Lower leg skin (tissue), 4 donors: Measurements from ENCODE around the gene GRB10. TPM values are rescaled to one million over a fixed set of nuclear protein-coding genes. Genes with fewer than 3 reads are reported as not detected.

ENCODE experiments used
- DNase-seq, 2 donors: peaks; one replicate each; pipeline ENCODE4 v3.0.0-alpha.2; 2019; ENCODE audit warnings: low spot score in 2 of 2
- H3K4me3 ChIP-seq: fragments of 200-600 bp; sonication (generic); 2 replicates; pipeline ENCODE4 v1.5.1; 2017; ENCODE audit warnings: mild to moderate bottlenecking, low read depth; ENCODE audit not compliant: poor library complexity, severe bottlenecking
- POLR2A ChIP-seq, 2 donors: fragments of 450-650 bp; IDR thresholded peaks; one replicate each; pipeline ENCODE4 v1.6.1; 2016 to 2017; ENCODE audit warnings: antibody characterized with exemption in 2 of 2, mild to moderate bottlenecking in 1 of 2, moderate library complexity in 1 of 2
- WGBS, 2 donors: methylation state at CpG; one replicate each; pipeline ENCODE4 v1.1.5; 2018; 5-methylcytosine and 5-hydroxymethylcytosine counted together
- intact Hi-C: fragments of 100-400 bp; cut with DNase I; formaldehyde crosslinking; loops from one replicate; pipeline ENCODE4 v1.15.0; 2023; ENCODE audit warnings: low total_unique reads
- total RNA-seq, 4 donors: library from RNA; depleted of rRNA; stranded (reverse); fragments of >200 nt; gene quantifications; one replicate each; pipeline ENCODE4 v1.1.0, GENCODE V29; 2016
- TF ChIP-seq, protein P1 (sequence below), 3 donors: fragments of 450-650 bp; IDR thresholded peaks; one replicate each; pipeline ENCODE4 v1.5.1; 2016; ENCODE audit warnings: antibody characterized with exemption in 3 of 3, mild to moderate bottlenecking in 3 of 3, moderate library complexity in 2 of 3

Gene GRB10
- total RNA-seq, 4 donors from 2014 or later = 6.6 to 25.7 (median 15.2) TPM

DNA sequence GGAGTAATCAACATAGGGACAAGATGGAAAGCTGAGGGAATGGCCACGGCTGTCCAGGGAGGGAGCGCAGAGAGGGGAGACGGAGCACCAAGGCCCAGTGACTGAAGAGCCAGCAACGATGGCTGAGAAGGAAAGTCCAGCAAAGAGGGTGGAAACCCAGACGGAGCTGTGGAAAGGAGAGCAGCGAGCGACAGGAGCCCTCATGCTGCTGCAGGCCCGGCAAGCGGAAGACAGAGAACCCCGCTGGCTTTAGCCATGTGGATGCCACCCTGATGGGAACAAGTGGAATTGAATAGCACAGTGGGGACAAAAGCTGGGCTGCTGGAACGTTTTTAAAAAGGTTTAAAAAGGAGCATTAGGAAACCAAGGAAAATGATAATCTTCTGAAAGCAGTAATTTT lies 134.6 kb downstream of the GRB10 start:
- no peak for TF ChIP-seq POLR2A (IDR thresholded peaks at IDR 0.05)
- TF ChIP-seq, protein P1, sequence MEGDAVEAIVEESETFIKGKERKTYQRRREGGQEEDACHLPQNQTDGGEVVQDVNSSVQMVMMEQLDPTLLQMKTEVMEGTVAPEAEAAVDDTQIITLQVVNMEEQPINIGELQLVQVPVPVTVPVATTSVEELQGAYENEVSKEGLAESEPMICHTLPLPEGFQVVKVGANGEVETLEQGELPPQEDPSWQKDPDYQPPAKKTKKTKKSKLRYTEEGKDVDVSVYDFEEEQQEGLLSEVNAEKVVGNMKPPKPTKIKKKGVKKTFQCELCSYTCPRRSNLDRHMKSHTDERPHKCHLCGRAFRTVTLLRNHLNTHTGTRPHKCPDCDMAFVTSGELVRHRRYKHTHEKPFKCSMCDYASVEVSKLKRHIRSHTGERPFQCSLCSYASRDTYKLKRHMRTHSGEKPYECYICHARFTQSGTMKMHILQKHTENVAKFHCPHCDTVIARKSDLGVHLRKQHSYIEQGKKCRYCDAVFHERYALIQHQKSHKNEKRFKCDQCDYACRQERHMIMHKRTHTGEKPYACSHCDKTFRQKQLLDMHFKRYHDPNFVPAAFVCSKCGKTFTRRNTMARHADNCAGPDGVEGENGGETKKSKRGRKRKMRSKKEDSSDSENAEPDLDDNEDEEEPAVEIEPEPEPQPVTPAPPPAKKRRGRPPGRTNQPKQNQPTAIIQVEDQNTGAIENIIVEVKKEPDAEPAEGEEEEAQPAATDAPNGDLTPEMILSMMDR (IDR thresholded peaks at IDR 0.05) = no peak
- DNase-seq = peak; percentile 7 to 54
- intact Hi-C loops = no loop called here
- WGBS, 2 donors = 93 to 95% methylated on average over 11 of the region's 11 CpGs
- no peak overlapping the region for H3K4me3 ChIP-seq

DNA sequence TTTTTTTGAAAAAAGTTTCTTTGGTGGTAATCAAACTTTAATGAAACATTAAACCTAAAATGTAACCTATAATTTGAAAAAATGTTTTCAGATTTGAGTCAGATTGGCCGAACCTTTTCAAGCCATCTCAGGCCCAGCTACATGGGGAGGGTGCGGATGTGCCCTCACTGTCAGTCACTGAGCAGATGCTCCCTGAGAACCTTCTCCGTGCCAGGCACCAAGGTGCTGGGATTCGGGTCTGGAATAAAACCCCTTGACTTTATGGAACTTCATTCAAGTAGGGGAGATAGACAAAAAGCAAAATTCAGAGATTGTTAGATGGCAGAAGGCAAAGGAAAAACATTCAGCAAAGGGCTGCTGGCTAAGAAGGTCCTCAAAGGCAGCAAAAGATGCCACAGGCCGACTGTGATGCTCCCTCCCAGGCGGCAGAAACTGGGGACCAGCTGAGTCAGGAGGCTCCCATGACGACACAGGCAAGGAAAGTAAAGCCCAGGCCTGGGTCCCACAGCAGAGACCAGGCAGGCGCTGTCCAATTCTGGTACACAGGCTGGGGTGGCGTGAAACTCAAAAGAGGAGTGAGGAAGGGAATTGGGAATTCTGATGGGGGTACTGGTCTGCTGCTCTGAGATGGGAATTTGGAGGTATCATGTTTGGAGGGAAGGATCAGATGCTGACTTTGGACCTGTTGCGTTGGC lies 135.3 kb downstream of the GRB10 start:
- TF ChIP-seq, protein P1 (IDR thresholded peaks at IDR 0.05) = no peak
- TF ChIP-seq POLR2A (IDR thresholded peaks at IDR 0.05) = no peak
- no peak overlapping the region for H3K4me3 ChIP-seq
- DNase-seq = peak in 1 of 2 donors; percentile 69
- intact Hi-C loops = no loop called here
- WGBS, 2 donors = 92 to 95% methylated on average over 10 of the region's 10 CpGs

DNA sequence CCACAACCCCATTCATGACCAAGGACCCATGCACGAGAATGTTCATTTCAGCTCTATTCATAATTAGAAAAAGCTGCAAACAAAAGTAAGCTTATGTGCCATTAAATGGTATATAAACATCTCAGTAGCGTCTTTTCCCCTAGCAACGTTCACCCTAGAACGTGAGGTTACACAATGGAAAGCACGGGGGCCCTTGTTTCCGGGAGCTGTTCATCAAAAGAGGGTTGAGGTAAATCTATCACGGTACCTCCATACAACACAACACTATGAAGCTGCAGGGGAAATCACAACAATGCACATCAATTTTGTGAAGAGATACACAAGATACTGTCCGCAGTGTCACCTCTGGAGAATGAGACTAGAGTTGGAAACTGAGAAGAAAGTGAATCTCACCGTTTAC lies 136.6 kb downstream of the GRB10 start:
- WGBS, 2 donors = 92 to 93% methylated on average over 9 of the region's 9 CpGs
- DNase-seq = peak in 1 of 2 donors; percentile 7
- intact Hi-C loops = no loop called here
- H3K4me3 ChIP-seq = no peak overlapping the region
- TF ChIP-seq, protein P1 (IDR thresholded peaks at IDR 0.05) = no peak
- no peak for TF ChIP-seq POLR2A (IDR thresholded peaks at IDR 0.05)

DNA sequence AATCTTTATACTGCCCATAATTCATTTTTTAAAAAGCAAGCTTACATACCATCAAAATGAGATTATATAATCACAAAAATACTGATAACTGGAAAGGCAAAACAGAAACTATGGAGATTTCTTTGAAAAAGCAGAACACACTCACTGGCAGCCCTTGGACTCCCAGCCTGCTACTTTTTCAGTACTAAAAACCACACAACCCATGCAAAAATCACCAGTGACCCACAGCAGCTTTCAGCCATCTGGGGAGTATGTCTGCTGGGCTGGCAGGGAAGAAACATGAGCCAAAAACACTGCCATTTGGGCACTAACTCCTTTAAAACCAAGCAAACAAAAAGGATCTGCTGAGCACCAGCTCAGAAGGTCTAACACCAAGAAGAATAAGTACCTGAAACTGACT lies 137.5 kb downstream of the GRB10 start:
- intact Hi-C loops = no loop called here

DNA sequence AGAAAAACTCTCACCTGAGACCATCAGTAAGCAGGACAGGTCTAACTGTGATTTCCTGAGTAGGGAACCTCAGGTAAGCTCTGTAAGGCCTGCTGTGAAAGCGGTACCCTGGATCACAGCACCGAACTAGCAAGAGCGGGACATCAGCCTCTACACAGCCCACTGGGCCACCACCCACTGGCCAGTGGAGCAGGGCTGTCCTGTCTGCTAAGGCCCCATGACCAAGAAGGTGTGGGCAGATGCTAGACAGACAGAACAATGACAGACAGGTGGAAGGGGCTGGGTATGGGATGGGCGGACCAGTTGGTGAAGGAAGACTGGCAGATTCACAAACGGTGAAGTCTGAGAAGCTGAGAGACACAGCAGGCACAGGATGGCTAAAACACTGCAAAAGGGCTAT lies 138.1 kb downstream of the GRB10 start:
- 93 to 94% methylated on average over 5 of the region's 5 CpGs for WGBS, 2 donors
- peak; percentile 5 to 62 for DNase-seq
- H3K4me3 ChIP-seq = no peak overlapping the region
- TF ChIP-seq, protein P1 (IDR thresholded peaks at IDR 0.05) = no peak
- no peak for TF ChIP-seq POLR2A (IDR thresholded peaks at IDR 0.05)
- intact Hi-C loops = no loop called here

More for the DNA sequence above, 137.5 kb downstream of the GRB10 start:
- no peak for DNase-seq
- H3K4me3 ChIP-seq = no peak overlapping the region
- TF ChIP-seq, protein P1 (IDR thresholded peaks at IDR 0.05) = no peak
- no peak for TF ChIP-seq POLR2A (IDR thresholded peaks at IDR 0.05)

DNA sequence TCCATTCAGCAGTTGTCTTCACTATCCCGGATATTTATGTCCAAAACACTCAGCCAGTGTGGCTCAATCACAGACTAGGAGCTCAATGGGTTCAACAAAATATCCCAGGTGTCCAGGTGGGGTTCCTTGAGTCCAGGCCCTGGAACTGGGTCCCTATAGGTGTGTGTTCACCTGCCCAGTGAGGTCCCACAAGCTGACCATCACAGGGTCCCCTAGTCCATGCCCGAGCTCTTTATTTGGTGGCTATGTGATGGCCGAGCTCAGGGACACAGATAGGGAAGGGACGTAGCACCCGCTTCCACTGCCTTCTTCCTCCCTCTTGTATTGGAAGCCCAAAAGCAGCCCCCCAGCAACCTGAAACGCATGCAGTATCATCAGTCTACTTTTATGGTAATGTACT lies 138.6 kb downstream of the GRB10 start:
- H3K4me3 ChIP-seq = no peak overlapping the region
- peak; percentile 4 to 72 for DNase-seq
- TF ChIP-seq, protein P1 (IDR thresholded peaks at IDR 0.05) = no peak
- TF ChIP-seq POLR2A (IDR thresholded peaks at IDR 0.05) = no peak
- intact Hi-C loops = no loop called here
- 94 to 95% methylated on average over 6 of the region's 6 CpGs for WGBS, 2 donors
